Left colon (tissue), 2 donors: ENCODE results near the gene EPHA6. TPM values are rescaled to one million over a fixed set of nuclear protein-coding genes. Genes with fewer than 3 reads are reported as not detected.
"Not testable (repeated sequence)": the region's sequence is repeated elsewhere in the genome, so short reads cannot be mapped to it uniquely, and the experiment has no call there.

ENCODE experiments used
- ATAC-seq: fragments of 200-7000 bp; cut with Tn5 transposase; one replicate; pipeline ENCODE4 v1.9.1; 2020; ENCODE audit warnings: mild to moderate bottlenecking, moderate library complexity
- DNase-seq, 2 donors: peaks; one replicate each; pipeline ENCODE4 v3.0.0-alpha.2; 2020
- intact Hi-C, 2 donors: fragments of 100-400 bp; cut with DNase I in 1 of 2; cut with micrococcal nuclease in 1 of 2; formaldehyde crosslinking; loops; one replicate each; pipeline versions ENCODE4 v1.11.2 to v1.14.0; 2022; cut with DNase I, micrococcal nuclease
- total RNA-seq, 2 donors: library from RNA; stranded (reverse); fragmentation: NEBNext Ultra II Directional; extraction: Animal tissue kit (Norgen Biotek cat#: 25700); gene quantifications; one replicate each; pipeline ENCODE4 v1.2.1, GENCODE V29; 2021
- donor health status: DM: no; HTN: no; CAD: no.
- donor health status: DM: yes; HTN: yes; CAD: no.

Gene EPHA6
- total RNA-seq, 2 donors from 2014 or later, result 0.18 to 3.7 TPM

DNA sequence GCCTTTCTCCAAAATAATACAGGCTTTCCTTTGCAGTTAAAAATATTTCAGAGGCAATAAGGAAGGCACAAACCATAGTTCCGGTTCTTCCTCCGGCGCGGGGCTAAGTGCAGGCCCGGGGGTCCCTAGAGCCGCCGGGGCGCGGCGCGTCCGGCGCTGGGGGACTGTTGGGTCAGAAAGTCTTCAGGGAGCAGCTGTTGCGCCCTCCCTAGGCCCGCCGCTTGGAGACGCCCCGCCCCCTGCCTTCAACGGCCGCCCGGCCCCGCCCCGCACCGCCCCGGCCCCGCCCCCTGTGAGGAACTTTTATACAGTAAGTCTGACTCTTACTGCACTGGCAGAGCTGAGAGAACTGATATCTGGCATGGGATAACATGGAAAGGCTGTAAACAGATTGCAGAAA lies 667.0 kb downstream of the EPHA6 start:
- ATAC-seq (no peak), DNase-seq (no peak)
- intact Hi-C loops, result no loop called here

DNA sequence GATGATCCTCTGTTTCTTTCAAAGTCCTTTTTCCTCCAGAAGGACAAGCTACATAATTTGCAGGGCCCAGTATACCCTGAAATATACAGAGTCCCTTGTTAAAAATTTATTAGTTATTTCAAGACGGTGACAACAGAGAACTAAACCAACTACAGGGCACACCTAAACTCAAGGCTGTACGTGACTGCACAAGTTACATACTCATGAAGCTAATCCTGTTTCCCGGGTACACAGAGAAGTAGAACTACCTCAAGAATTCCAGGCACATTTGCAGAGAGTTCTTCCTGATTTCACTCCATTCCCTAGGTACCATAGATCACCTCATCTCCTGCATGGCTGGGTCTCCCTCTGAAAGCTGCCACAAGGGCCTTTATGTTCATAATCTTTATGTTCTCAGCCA lies 670.8 kb downstream of the EPHA6 start:
- ATAC-seq (no peak), DNase-seq (no peak)
- intact Hi-C loops, result no loop called here

DNA sequence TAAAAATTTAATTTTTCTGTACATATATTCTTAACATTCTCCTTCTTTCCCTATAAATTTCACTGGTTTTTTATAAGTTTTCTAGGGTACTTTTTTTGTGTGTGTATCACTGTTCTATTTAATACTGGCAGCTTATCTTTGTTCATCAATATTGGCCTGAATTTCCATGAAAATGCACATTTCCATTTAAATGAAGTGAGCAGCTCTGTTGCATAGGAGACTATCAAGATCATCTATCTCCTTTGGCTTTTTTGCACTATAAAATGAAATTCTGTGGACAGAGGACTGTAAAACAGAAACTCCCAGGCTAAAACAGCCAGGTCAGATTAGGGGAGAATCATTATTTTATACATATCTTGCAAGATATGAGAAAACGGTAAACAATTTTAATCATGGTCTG lies 673.2 kb downstream of the EPHA6 start:
- DNase-seq, result no peak
- intact Hi-C loops, result no loop called here
- ATAC-seq, result no peak

DNA sequence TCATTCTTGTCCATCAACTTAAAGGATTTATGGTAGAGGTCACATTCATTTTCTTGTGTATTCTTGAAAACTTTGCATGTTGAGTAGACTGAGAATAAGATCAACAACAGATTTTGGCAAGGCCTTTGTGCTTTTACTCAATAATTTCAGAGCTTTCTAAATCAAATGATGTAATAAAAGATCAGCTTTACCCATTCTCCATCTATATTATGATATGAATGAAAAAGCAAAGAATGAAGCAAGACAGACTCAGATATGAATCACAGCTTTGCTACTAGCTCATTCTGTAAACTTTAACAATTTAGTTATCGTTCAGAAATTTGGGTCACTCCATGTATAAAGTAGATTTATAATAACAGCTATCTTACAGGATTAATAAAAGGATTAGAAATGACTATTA lies 674.3 kb downstream of the EPHA6 start:
- no peak for ATAC-seq

DNA sequence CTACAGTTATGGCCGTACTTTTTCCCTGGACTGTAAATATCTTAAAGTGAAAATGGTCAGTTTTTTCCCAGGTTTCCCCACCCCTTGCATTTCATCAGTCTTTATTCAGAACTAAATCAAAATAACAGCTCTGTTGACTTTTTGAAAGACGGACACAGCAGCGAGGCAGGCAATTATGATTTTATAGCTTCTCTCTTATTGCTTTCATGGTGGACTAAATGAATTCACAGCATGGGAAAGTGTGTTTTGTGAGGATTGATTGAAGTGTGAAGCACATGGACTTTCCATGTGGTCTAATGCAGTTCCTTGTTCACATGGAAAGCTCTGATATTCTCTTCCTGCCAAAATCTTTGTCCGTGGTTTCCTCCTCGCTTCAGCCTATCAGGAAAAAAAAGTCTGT lies 681.5 kb downstream of the EPHA6 start:
- intact Hi-C loops, result no loop called here
- ATAC-seq (peak; percentile 82), DNase-seq (no peak)

More for the DNA sequence above, 674.3 kb downstream of the EPHA6 start:
- intact Hi-C loops, result no loop called here
- DNase-seq, result no peak

DNA sequence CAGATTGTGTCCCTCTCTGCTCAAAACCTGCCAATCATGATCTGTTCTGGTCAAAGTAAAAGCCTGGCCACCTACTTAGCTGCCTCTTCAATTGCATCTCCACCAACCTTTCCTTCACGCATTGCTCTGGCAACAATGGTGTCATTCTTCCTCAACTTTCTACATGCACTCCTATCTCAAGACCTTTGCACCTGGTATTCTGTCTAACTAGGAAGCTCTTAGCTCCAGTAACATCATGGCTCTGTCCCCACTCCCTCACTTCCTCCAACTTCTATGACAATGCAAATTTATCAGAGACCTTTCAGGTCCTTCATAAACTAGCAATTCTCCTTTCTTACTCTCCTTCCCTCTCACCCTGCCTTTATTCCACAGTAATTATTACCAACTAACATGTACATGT lies 682.7 kb downstream of the EPHA6 start:
- DNase-seq (no peak), ATAC-seq (peak; percentile 89)
- intact Hi-C loops, result no loop called here

DNA sequence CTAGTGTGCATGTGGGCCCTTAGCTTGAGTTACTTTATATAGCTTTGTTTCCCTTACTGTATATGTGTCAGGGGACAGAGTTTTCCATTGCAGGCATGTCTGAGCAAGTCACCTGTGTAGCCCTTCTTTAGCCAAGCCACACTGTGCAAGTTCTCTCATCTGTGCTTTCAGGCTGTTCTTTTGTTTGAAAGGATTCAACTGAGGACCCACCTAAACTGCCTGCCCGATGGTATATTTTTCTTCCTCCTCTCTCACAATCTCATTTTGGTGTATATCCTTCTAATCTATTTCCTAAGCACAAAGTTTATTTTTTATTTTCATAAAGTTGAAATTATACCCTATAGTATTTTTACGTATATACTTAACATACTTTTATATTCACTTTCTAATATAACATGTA lies 690.1 kb downstream of the EPHA6 start:
- no peak for DNase-seq
- ATAC-seq, result no peak
- intact Hi-C loops, result no loop called here

DNA sequence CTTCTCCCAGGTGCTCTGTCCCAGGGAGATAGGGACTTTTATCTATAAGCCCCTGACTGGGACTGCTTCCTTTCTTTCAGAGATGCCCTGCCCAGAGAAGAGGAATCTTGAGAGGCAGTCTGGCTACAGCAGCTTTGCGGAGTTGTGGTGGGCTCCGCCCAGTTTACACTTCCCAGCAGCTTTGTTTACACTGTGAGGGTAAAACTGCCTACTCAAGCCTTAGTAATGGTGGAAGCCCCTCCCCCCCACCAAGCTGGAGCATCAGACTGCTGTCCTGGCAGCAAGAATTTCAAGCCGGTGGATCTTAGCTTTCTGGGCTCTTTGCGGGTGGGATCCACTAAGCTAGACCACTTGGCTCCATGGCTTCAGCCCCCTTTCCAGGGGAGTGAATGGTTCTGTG lies 696.4 kb downstream of the EPHA6 start:
- intact Hi-C loops, result no loop called here
- DNase-seq (peak; percentile 36 to 56), ATAC-seq (peak; percentile 46)

DNA sequence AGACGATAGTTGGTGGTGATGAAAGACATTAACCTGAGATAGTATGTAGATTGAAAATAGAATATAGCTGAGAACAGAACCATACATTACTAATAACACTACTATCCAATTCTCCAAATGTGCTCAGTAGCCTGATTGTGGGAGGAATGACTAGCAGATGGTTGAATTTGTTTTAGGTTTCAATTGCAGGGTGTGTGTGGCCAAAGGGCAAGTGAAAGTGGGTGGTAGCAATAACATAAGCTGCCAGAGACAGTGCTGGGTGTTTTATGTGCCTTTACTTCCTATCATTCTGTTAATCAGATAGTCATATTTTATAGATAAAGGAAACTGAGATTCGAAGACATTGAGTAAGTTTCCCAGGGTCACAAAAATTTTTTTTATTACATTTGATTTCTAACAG lies 700.7 kb downstream of the EPHA6 start:
- peak; percentile 35 to 42 for DNase-seq
- peak; percentile 99 for ATAC-seq
- intact Hi-C loops, result no loop called here

DNA sequence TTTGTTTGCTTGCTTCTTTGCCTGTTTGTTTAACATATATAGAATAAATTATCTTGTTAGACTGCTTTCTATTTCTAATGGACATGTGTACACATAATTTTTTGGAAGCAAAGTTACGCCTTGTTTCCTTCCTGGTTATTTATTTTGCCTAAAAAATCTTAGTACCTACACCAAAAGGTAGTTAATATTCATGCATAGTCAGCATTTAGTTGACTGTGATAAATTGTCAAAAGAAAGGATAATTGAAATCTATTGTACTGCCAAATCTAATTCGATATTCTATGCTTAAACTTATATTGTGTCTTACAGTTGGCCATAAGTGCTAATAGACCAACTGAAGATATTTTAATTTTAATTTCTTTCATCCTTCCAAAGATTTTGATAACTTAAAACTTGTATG lies 716.3 kb downstream of the EPHA6 start:
- DNase-seq (no peak), ATAC-seq (no peak)
- intact Hi-C loops, result no loop called here

DNA sequence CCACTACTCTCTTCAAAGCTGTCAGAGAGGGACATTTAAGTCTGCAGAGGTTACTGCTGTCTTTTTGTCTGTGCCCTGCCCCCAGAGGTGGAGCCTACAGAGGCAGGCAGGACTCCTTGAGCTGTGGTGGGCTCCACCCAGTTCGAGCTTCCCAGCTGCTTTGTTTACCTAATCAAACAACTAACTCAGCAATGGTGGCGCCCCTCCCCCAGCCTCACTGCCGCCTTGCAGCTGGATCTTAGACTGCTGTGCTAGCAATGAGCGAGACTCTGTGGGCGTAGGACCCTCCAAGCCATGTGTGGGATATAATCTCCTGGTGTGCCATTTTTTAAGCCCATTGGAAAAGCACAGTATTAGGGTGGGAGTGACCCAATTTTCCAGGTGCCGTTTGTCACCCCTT lies 733.2 kb downstream of the EPHA6 start:
- ATAC-seq, DNase-seq, intact Hi-C loops: not testable (repeated sequence)

DNA sequence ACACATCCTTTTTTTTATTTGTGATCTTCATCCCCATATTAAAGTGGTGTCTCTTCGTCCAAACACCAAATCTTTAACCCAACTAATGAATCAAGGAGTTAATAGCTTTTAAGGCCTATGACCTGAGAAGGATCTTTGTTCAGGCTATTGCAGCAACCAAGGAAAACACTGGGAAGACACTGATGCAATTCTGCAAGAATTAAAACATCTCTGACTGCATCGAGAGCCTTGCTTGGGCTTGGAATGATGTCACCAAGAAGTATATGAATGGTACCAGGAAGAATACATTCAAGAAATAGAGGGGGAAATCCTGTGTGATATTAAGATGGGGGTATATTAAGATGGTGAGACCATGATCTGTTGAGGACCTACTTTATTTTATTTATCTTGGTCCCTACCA lies 736.0 kb downstream of the EPHA6 start:
- intact Hi-C loops, result no loop called here
- DNase-seq (no peak), ATAC-seq (no peak)

DNA sequence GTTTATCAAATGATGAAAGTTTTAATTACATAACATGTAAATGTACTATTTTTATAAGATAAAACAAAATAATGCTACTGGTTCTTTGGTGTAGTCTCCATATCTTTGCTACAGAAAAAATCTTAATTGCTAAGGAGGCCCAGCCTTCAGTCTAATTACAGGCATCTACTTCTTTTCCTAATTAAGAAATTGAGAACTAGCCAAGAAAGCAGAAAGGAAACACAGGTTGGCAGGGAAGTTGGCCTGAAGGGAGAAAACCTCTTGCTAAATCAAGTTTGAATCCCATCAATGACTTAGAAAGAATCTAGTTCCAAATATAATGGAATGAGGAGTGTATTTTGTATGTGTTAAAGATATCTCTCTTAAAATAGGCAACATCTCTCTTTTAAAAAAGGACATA lies 737.8 kb downstream of the EPHA6 start:
- no peak for DNase-seq
- intact Hi-C loops, result no loop called here
- no peak for ATAC-seq

DNA sequence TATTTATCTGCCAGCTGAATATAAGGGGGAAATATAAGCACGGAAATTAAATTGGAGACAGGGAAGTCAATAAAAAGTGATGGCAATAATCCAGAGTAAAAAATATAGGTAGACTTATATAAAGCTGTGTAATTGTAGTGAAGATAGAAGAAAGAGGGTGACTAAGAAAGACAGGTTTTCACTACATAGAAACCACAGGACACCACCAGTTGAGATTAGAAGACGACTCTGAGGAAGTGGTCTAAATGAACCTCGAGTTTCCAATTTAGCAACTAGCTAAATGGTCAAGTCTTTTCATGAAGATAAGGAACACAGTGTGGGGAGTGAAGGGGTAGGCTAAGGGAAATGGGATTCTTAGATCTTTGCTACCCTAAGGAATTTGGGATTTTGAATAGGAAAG lies 761.3 kb downstream of the EPHA6 start:
- intact Hi-C loops, result no loop called here
- DNase-seq, result no peak
- no peak for ATAC-seq

DNA sequence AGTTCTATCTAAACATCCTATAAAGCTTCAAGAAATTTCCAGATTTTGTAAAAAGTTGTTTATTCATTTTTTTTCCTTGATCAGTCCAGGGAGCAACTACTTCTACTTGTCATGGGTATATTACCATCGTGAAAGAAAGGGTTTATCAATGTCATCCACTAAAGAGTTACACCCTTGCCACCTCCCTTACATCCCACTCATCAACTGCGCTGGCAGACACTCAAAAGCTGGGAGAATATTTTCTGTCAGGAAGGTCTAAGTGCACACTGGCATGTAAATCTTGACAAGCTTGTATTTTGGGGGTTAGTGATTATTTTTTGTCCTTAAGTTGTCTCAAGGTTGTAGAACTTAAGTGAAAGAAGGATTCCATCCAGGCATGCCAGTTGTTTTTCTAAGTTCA lies 761.8 kb downstream of the EPHA6 start:
- DNase-seq, result no peak
- intact Hi-C loops, result no loop called here
- no peak for ATAC-seq

DNA sequence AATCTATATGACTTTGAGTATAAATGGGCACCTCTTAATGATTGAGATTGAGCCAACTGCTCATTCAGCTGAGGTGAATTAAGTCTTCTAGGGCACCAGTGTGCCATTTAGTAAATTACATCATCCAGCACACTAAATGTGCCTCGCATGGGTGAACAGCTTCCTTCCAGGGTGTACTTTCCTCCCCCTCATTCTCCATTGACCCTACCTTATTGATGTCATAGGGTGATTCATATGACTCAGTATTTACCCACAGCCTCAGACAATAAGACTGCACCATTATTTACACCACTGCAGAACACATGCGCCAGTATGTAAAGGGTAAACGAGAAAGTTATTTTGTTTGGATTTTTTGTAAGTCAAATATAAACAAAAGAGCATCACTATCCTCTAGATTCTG lies 765.0 kb downstream of the EPHA6 start:
- intact Hi-C loops, result no loop called here
- no peak for DNase-seq

DNA sequence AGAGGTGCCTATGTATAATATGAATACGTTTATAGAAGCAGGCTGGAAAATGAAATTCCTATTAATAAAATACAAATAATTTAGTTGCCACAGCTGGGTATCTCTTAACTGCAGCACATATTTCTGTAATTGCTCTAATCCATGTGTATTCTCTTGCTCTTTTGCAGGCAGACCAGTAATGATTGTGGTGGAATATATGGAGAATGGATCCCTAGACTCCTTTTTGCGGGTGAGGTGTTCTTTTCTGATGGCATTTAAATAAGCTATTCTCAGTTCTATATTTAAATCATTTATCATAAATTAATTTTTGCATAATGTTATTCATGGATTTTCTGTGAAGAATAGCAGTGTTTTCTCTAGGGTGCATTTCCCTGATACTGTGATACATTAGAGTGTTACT lies 796.2 kb downstream of the EPHA6 start:
- no peak for ATAC-seq
- no peak for DNase-seq
- intact Hi-C loops, result no loop called here

More for the DNA sequence above, 765.0 kb downstream of the EPHA6 start:
- no peak for ATAC-seq

DNA sequence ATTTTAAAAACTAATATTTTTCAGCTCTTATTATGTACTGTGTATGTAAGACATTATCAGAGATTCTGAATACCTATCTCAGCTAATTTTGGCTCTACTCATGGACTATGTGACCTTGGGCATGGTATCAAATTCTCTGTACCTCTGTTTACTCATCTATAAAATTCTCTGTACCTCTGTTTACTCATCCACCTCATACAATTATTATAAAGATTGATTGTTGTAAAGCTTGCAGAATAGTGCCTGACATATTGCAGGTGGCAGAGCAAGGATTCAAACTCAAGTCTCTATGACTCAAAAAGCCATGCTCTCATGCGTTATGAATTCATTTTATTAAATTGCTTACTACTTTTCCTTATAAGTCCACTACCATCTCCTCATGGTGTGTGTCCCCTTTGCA lies 798.2 kb downstream of the EPHA6 start:
- ATAC-seq (peak; percentile 64), DNase-seq (no peak)
- intact Hi-C loops, result no loop called here

DNA sequence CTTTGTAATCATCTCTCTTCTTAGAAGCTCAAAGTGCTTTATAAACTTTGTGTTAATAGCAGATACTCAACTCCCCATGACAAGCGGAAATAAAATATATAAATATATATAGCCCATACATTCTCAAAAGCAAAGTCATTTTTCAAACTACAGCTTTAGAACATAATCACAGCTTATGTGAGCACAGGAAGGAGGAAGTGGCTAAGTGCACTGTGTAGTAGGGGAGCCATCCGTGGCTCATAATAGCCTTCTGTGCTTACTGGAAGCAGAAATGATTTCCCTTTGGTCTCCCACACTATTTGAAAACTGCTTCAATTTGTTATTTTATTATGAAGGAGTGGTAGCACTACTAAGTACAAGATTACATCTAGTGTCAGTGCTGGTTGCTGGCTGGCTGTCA lies 798.7 kb downstream of the EPHA6 start:
- ATAC-seq (peak; percentile 61), DNase-seq (no peak)

DNA sequence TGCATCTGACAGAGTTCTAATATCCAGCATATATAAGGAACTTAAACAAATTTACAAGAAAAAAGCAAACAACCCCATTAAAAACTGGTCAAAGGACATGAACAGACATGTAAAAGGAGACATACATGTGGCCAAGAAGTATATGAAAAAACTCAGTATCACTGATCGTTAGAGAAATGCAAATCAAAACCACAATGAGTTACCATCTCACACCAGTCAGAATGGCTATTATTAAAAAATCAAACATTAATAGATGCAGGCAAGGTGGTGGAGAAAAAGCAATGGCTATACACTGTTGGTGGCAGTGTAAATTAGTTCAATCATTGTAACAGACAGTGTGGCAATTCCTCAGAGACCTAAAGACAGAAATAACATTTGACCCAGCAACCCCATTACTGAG lies 806.1 kb downstream of the EPHA6 start:
- DNase-seq, intact Hi-C loops, ATAC-seq: not testable (repeated sequence)

More for the DNA sequence above, 798.7 kb downstream of the EPHA6 start:
- intact Hi-C loops, result no loop called here

DNA sequence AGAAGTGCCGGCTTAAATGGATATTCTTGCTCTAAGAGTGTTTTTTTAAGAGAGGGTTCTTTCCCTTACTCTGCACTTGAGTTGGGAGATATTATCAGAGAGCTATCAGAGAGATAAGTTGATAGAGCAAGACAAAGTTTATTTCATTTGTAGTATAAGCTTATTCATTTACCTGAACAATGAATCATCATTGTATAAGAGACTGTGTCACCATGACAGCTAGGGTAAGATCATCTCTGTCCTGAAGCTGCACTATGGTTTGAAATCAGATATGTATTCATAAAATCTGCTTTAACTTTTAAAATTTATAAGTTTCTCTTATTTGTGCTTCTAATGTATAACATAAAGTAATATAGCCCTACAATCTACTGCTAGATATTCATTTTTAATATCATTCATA lies 822.1 kb downstream of the EPHA6 start:
- DNase-seq, result no peak
- intact Hi-C loops, result no loop called here
- ATAC-seq, result no peak

DNA sequence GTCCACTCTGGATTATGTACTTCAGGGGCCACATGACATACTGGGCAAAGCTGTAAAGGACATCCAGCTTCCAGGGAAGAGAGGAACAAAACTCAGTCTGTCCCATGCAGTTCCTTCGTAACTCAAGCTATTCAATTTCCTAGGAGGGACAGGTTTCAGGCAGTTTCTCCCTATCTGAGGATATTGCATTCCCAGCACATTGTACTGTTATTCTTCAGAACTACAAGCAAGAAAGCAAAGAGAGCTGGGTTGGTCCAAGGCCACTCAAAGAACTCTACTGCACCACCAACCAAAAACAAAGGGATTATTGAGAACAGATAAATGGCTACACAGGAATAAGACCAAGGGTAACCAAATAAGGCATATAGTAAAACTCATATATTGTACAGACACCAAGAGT lies 832.5 kb downstream of the EPHA6 start:
- intact Hi-C loops, result no loop called here
- ATAC-seq, result no peak
- DNase-seq, result no peak
